ENCODE results near the gene DAZAP1. TPM values are rescaled to one million over a fixed set of nuclear protein-coding genes. Genes with fewer than 3 reads are reported as not detected.

The DAZAP1 gene
- total RNA-seq, 4 donors from 2014 or later = 53.7 to 74.1 (median 63.4) TPM

- no peak for TF ChIP-seq POLR2A (IDR thresholded peaks at IDR 0.05)
- no peak for TF ChIP-seq CTCF (IDR thresholded peaks at IDR 0.05 in 4 of 5, conservative IDR thresholded peaks at IDR 0.05 in 1 of 5)
- H3K36me3 ChIP-seq = no peaks in the 10 kb centered on the region
- no peak for ATAC-seq
- no peak for DNase-seq
- no peak overlapping the region for H3K27ac ChIP-seq
- in situ Hi-C loops (cut with MboI; ENCODE audit: low sequenced_read_pairs in 4 of 4) (no loop called here), intact Hi-C loops (cut with DNase I; ENCODE audit: low total_unique reads) (no loop called here)
- no peaks in the 10 kb centered on the region for H3K4me1 ChIP-seq
- peaks cover 25 to 50% (median 35%) of the 10 kb centered on the region in 3 donors for H3K27me3 ChIP-seq
- no peaks in the 10 kb centered on the region for H3K9me3 ChIP-seq
- H3K4me3 ChIP-seq = no peak overlapping the region
Observed at GRCh38 chr19:1460033-1460995, 52.9 kb downstream of the DAZAP1 start.

GRCh38 chr19:1461862-1462261 lies 54.5 kb downstream of the DAZAP1 start:
- Histone ChIP-seq H3K27ac (no peak overlapping the region), H3K4me1 (no peaks in the 10 kb centered on the region), H3K27me3 (peaks cover 24 to 44% (median 32%) of the 10 kb centered on the region in 3 donors), H3K9me3 (no peaks in the 10 kb centered on the region), H3K4me3 (no peak overlapping the region), H3K36me3 (no peaks in the 10 kb centered on the region)
- intact Hi-C loops (cut with DNase I; ENCODE audit: low total_unique reads) = no loop called here
- ATAC-seq (no peak), DNase-seq (no peak)
- TF ChIP-seq POLR2A (IDR thresholded peaks at IDR 0.05) = no peak
- TF ChIP-seq CTCF (IDR thresholded peaks at IDR 0.05 in 4 of 5, conservative IDR thresholded peaks at IDR 0.05 in 1 of 5) = no peak
- in situ Hi-C loops (cut with MboI; ENCODE audit: low sequenced_read_pairs in 4 of 4) = no loop called here

DNA sequence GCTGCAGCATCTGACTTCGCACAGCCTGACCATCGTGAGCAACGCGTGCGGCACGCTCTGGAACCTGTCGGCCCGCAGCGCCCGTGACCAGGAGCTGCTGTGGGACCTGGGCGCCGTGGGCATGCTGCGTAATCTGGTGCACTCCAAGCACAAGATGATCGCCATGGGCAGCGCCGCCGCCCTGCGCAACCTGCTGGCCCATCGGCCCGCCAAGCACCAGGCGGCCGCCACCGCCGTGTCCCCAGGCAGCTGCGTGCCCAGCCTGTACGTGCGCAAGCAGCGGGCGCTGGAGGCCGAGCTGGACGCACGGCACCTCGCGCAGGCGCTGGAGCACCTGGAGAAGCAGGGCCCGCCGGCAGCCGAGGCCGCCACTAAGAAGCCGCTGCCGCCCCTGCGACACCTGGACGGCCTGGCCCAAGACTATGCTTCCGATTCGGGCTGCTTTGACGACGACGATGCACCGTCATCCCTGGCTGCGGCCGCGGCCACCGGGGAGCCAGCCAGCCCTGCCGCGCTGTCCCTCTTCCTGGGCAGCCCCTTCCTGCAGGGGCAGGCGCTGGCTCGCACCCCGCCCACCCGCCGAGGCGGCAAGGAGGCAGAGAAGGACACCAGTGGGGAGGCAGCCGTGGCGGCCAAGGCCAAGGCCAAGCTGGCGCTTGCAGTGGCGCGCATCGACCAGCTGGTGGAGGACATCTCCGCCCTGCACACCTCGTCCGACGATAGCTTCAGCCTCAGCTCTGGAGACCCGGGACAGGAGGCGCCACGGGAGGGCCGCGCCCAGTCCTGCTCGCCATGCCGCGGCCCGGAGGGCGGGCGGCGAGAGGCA lies 58.0 kb downstream of the DAZAP1 start:
- TF ChIP-seq CTCF (IDR thresholded peaks at IDR 0.05 in 4 of 5, conservative IDR thresholded peaks at IDR 0.05 in 1 of 5) (peak in 2 of 5 experiments; percentile 24 to 42), POLR2A (IDR thresholded peaks at IDR 0.05) (no peak)
- Histone ChIP-seq H3K4me3 (no peak overlapping the region), H3K9me3 (no peaks in the 10 kb centered on the region), H3K4me1 (peaks cover 6 to 22% of the 10 kb centered on the region in 2 donors), H3K27ac (no peak overlapping the region), H3K36me3 (no peaks in the 10 kb centered on the region), H3K27me3 (peaks cover 46 to 53% (median 46%) of the 10 kb centered on the region in 3 donors)
- ATAC-seq (no peak), DNase-seq (no peak)
- intact Hi-C loops (cut with DNase I; ENCODE audit: low total_unique reads) = no loop called here
- in situ Hi-C loops (cut with MboI; ENCODE audit: low sequenced_read_pairs in 4 of 4) = no loop called here

- intact Hi-C loops (cut with DNase I; ENCODE audit: low total_unique reads) (no loop called here), in situ Hi-C loops (cut with MboI; ENCODE audit: low sequenced_read_pairs in 4 of 4) (no loop called here)
- H3K4me1 ChIP-seq = peaks cover 11 to 27% of the 10 kb centered on the region in 2 donors
- H3K27ac ChIP-seq = no peak overlapping the region
- H3K4me3 ChIP-seq = no peak overlapping the region
- no peak for DNase-seq
- no peak for TF ChIP-seq POLR2A (IDR thresholded peaks at IDR 0.05)
- no peaks in the 10 kb centered on the region for H3K36me3 ChIP-seq
- no peak for ATAC-seq
- H3K9me3 ChIP-seq = no peaks in the 10 kb centered on the region
- peaks cover 52 to 60% (median 52%) of the 10 kb centered on the region in 3 donors for H3K27me3 ChIP-seq
Observed at GRCh38 chr19:1466018-1466460, 58.7 kb downstream of the DAZAP1 start.

Data from gastrocnemius medialis (tissue), 4 donors.